Measurements from ENCODE around the gene CT47C1.
"Not testable (repeated sequence)": the region's sequence is repeated elsewhere in the genome, so short reads cannot be mapped to it uniquely, and the experiment has no call there.

CT47C1 gene

GRCh38 chrX:119072744-119073143 lies at the start of gene CT47C1:
TSS of gene CT47C1 (plus strand) at chrX:119072993. CDS start at chrX:119073226, 233 bp downstream.
- DNase-seq: no peak

- DNase-seq: no peak
Observed at GRCh38 chrX:119025900-119026299, 46.9 kb upstream of the CT47C1 start.

- not testable (repeated sequence) for DNase-seq
Observed at GRCh38 chrX:119026344-119026743, 46.4 kb upstream of the CT47C1 start.

GRCh38 chrX:119027960-119028732 lies 44.6 kb upstream of the CT47C1 start:
- DNase-seq: not testable (repeated sequence)

- no peak for DNase-seq
Observed at GRCh38 chrX:119028733-119029330, 44.0 kb upstream of the CT47C1 start.

- DNase-seq: not testable (repeated sequence)
Observed at GRCh38 chrX:119029656-119030055, 43.1 kb upstream of the CT47C1 start.

GRCh38 chrX:119030990-119031389 lies 41.8 kb upstream of the CT47C1 start:
- DNase-seq: no peak

GRCh38 chrX:119036107-119037029 lies 36.4 kb upstream of the CT47C1 start:
- DNase-seq: no peak

GRCh38 chrX:119040432-119040831 lies 32.4 kb upstream of the CT47C1 start:
- no peak for DNase-seq

- no peak for DNase-seq
Observed at GRCh38 chrX:119041175-119041574, 31.6 kb upstream of the CT47C1 start.

- no peak for DNase-seq
Observed at GRCh38 chrX:119042040-119042439, 30.8 kb upstream of the CT47C1 start.

- no peak for DNase-seq
Observed at GRCh38 chrX:119042996-119043395, 29.8 kb upstream of the CT47C1 start.

GRCh38 chrX:119045884-119046283 lies 26.9 kb upstream of the CT47C1 start:
- no peak for DNase-seq

GRCh38 chrX:119055687-119056086 lies 17.1 kb upstream of the CT47C1 start:
- DNase-seq: no peak

- no peak for DNase-seq
Observed at GRCh38 chrX:119062750-119063374, 9.9 kb upstream of the CT47C1 start.

GRCh38 chrX:119063428-119063827 lies 9.4 kb upstream of the CT47C1 start:
- no peak for DNase-seq

- no peak for DNase-seq
Observed at GRCh38 chrX:119067023-119067739, 5.6 kb upstream of the CT47C1 start.

- DNase-seq: no peak
Observed at GRCh38 chrX:119069128-119069527, 3.7 kb upstream of the CT47C1 start.

GRCh38 chrX:119069762-119070161 lies 3.0 kb upstream of the CT47C1 start:
- no peak for DNase-seq

- DNase-seq: no peak
Observed at GRCh38 chrX:119071381-119071780, 1.4 kb upstream of the CT47C1 start.

GRCh38 chrX:119073200-119073905 lies 560 bp downstream of the CT47C1 start:
- DNase-seq: no peak

- DNase-seq: no peak
Observed at GRCh38 chrX:119073911-119074310, 1.1 kb downstream of the CT47C1 start.
